ENCODE data around the gene CAPS2.
"Not testable (repeated sequence)": the region's sequence is repeated elsewhere in the genome, so short reads cannot be mapped to it uniquely, and the experiment has no call there.

CAPS2 gene

DNA sequence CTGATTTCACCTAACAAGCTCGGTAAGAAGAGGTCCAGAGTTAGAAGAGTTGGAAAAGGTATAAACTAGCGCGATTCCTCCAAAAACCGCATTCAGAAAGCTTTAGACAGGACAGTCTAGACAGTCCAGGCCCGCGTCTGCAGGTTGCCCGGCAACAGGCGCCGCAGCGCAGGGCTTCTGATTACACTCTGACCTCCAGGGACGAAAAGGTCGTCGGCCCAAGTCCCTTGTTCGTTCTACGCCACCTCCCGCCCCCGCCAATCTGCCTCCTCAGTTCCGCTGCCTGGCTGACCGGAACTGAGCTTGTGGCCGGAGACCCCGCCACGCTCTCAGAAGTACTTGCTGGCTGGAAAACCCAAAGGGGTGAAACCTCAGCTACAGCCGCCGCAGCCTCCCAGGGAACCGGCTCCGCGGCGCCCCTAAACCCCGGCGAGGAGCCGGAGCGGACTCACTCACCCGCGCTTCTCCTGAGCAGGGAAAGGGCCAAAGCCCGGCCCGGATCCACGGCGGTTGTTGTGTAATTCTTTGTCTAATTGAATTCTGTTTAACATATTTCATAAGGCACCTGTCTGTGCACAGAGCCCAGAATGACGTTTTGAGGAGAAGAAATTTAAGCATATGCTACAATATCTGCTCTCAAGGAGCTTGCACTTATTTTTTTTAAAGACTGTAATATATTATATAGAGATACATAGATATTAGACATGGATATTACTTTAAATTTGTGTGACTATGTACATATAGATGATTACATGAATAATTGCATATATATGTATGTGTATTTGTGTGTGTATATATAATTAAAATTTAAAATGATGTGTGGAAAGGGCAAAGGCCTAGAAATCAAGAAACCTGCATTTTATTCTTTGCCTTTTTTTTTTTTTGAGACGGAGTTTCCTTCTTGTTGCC, at the start of gene CAPS2:
Gene CAPS2, minus strand, starts transcription at position 407 of the 909 bp plus-strand sequence. CDS start 3,826 bp downstream, outside the sequence.
- DNase-seq, result peak; percentile 44

DNA sequence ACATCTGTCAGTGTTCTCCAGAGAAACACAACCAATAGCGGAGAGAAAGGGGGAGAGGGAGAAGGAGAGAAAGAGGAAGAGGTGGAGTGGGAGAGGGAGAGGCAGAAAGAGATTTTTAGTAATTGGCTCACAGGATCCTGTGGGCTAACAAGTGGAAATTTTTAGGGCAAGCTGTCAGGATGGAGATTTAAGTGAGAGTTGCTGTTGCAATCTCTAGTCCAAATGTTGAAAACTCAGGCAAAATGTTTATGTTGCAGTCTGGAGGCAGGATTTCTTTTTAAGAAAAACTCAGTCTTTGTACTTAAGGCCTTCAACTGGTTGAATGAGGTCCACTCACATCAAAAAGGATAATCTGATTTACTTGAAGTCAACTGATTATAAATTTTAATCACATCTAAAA, 48.2 kb upstream of the CAPS2 start:
- no peak for DNase-seq

DNA sequence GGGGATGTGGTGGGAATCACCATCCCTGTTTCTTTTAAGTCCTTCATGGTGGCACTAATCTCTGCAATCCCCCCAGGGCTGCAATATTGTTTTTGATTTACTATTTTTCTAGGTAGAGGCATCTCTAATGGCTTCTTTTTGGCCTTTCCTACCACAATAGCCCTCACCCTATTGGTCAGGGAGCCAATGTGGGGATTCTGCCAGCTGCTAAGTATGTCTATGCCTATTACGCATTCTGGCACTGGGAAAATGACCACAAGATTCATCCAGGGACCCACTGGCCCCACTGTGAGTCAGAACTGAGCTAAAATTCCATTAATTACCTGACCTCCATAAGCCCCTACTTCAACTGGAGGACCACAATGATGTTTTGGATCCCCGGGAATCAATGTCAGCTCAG, 44.8 kb upstream of the CAPS2 start:
- DNase-seq, result no peak

DNA sequence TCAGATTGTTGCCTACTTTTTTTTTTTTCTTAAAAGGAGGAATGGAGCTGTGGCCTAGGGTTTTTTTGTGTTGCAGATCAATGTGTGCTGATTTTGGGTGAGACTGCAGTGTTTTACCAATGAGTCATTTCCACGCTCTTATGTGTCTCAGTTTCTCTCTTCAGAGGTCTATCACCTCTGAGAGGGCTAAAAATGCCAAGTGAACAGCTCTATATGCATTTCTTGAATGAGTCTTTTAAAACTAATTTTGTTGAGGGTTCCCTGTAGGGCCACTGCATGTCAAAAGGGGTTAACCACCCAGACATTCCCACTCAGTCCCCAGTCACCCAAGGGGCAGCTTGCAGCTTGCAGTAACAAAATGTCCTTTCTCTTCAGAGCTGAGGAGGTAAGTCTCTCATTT, 36.5 kb upstream of the CAPS2 start:
- DNase-seq, result no peak

DNA sequence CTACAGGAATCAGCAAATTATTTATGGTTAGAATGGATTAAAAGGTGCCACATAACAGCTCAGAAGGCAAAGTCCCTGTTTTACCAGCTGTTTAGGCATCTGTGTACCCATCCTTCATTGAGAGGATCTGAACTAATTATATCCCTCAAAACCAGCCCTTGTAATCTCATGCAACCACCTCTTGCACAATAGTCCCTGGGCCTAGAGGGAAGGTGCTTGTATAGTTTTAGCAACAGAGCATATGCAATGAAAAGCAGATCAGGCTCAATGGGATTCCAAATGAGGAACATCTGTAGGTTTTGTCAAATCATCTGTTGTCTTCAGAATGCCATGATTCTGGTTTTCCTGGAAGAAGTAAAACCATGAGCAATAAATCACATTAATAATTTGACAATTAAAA, 34.8 kb upstream of the CAPS2 start:
- DNase-seq, result no peak

DNA sequence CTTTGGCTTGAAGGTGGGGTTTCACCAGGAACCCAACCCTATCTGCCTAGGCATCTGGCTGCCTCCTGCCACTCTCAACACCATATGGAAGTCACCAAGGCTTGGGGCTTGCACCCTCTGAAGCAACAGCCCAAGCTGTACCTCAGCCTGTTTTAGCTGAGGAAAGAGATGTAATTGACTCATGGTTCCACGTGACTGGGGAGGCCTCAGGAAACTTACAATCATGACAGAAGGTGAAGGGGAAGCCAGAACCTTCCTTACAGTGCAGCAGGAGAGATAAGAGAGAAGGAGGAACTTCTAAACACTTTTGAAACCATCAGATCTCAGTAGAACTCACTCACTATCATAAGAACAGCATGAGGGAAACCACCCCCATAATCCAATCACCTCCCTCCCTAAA, 31.3 kb upstream of the CAPS2 start:
- DNase-seq, result no peak

DNA sequence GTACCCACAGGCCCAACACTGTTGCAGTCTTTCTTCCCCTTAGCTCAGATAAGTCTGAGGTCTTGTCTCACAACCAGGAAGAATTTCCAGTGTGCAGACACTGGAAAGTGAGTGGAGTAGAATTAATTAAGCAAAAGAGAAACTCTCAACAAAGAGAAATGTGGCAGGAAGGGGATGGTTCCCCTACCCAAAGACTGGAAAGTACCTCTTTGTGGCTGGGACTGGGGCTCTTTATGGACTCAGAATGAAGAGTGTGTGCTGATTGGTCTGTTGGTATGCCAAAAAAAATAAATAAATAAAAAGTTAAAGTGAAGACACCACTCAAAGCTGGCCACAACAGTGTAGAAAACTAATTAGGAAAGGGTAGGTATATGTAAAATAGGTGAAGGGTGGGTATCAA, 30.8 kb upstream of the CAPS2 start:
- no peak for DNase-seq

DNA sequence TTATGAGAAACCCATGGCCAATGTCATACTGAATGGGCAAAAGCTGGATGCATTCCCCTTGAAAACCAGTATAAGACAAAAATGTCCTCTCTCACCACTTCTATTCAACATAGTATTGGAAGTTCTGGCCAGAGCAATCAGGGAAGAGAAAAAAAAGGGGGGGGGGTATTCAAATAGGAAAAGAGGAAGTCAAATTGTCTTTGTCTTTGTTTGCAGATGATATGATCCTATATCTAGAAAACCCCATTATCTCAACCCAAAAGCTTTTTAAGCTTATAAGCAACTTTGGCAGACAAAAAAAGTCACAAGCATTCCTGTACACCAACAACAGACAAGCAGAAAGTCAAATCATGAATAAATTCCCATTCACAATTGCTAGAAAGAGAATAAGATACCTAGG, 23.9 kb upstream of the CAPS2 start:
- DNase-seq, result no peak

DNA sequence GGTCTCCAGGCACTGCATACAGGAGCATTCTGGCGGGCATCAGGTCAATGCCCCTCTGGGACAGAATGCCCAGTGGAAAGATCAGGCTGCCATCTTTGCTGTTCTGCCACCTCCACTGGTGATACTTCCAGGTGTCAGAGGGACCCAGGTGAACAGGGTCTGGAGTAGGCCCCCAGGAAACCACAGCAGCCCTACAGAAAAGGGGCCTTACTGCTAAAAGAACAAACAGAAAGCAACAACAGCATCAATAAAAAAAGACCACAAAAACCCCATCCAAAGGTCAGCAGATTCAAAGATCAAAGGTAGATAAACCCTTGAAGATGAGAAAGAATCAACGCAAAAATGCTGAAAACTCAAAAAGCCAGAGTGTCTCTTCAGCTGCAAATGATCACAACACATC, 20.3 kb upstream of the CAPS2 start:
- DNase-seq, result no peak

DNA sequence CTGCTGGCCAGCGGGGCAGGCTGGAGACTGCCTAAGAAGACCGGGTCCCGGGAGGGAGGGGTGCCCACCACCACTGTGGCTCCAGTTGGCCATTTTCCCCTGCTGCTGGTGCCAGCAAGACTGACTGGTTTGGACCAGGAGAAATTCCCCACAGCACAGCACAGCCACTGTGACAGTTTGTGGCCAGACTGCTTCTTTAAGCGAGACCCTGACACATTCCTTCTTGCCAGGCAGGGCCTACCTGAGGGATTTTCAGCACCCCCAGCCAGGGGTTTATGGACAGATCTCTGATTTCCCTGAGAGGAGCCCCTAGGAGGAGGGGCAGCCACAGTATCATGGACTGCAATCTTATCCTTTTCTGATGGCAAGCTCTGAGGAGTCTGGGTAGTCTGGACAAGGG, 19.8 kb upstream of the CAPS2 start:
- no peak for DNase-seq

DNA sequence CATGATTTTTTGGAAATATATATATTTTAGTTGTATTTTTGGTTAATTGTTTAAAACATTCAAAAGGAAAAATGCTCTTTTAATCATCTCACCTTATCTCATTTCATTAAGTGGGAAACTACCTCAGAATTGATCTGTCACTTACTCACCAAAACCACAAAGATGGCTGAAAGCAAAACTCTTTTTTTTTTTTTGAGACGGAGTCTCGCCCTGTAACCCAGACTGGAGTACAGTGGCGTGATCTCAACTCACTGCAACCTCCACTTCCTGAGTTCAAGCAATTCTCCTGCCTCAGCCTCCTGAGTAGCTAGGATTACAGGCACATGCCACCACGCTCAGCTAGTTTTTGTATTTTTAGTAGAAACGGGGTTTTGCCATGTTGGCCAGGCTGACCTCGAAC, 16.1 kb upstream of the CAPS2 start:
- not testable (repeated sequence) for DNase-seq

DNA sequence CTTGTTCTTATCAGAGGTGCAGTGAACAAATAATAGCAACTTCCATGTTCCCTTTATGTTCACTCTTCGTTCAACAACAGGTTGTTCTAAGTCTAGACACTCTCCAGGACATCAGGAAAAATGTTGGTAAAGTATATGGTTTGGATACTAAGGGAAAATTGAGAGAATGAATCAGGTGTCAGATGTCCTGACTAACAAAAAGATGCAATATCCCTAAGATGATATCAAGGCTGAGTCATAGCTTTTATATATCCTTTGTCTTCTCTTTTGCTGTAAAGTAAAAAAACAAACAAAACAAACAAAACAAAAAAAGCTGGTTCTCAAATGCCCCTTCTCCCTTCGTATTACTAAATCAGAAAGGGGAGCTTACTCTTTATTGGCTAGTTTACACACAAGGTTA, 15.4 kb upstream of the CAPS2 start:
- DNase-seq, result no peak

DNA sequence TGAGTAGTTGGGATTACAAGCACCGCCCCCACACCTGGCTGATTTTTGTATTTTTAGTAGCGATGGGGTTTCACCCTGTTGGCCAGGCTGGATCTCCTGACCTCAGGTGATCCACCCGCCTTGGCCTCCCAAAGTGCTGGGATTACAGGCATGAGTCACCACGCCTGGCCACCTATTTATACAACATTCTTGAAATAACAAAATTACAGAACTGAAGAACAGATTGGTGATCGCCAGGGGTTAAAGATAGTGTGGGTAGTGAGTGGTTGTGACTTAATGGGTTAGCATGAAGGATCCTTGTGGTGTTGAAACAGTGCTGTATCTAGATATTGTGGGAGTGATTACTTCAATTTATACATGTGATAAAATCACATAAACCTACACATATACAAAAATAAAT, 11.7 kb upstream of the CAPS2 start:
- DNase-seq, result no peak

DNA sequence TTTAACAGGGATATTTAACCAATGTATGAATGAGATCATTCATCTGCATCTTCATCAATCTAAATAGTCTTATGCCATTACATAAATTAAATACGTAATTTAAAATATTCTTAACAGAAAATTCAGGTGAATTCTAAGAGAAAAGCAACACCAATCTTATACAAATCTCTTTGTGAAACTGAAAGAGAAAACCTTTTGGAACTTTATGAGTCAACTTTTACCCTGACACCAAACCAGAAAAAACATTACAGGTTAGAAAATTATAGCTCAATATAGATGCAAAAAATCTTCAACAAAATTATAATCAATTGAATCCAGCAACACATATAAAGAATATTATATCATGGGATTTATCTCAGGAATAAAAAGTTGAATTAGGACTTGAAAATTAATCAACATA, 7.8 kb upstream of the CAPS2 start:
- no peak for DNase-seq

DNA sequence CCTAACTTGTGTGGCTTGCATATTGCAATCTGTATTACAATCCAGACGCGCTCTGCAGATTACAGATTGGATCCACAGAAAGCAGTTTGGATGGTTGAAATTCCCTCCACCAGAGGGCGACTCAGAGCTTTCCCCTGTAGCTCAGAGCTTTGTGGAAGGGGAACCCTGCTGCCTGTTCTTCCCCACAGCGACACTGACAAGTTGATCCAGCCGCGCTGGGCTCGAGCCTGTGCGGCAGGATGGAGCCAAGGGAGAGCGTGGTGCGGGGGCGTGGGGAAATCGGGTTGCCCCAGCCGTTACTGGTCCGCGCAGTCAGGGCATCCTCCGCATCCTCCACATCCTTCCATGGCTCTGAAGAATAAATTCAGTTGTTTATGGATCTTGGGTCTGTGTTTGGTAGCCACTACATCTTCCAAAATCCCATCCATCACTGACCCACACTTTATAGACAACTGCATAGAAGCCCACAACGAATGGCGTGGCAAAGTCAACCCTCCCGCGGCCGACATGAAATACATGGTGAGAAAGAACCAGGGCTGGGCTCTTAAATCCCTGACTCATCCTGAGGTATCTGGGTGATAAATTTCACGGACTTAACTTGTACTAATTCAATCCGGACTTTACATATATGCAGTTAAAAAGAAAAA, 4.4 kb upstream of the CAPS2 start, which contains the start of gene GLIPR1L1:
Gene GLIPR1L1, plus strand, starts transcription at position 287 of the 647 bp plus-strand sequence. Its CDS starts 59 bp downstream, at position 346.
- no peak for DNase-seq

DNA sequence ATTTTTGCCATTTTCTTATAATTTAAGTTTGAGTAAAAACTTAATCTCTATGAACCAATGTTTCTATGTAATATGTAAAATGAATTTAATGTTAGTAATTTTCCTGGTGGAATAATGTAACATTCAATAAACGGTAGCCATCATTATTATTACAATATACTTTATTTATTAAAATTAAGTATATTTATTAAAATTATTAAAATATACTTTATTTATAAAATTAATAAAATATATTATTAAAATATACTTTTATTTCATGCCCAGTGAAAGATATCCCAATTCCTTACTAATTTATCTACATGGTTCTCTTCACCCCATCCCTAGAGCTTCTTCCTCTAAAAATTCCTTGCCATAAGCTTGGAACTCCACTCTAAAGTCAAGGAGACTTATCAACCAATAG, 2.5 kb downstream of the CAPS2 start:
- DNase-seq, result no peak

DNA sequence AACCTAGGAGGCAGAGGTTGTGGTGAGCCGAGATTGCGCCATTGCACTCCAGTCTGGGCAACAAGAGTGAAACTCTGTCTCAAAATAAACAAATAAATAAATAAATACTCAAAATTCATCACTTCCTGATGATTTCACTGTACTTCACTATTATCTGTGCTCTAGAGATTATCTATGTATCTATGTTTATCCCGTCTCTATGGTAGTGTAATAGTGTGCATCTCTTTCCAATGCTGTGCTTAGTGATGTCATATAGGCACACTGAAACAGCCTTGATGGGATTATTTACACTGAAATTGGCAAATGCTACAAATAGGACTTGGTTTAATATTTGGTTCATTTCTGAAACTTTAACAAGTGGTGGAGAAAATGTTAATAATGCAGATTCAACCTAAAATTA, 6.5 kb downstream of the CAPS2 start:
- no peak for DNase-seq

DNA sequence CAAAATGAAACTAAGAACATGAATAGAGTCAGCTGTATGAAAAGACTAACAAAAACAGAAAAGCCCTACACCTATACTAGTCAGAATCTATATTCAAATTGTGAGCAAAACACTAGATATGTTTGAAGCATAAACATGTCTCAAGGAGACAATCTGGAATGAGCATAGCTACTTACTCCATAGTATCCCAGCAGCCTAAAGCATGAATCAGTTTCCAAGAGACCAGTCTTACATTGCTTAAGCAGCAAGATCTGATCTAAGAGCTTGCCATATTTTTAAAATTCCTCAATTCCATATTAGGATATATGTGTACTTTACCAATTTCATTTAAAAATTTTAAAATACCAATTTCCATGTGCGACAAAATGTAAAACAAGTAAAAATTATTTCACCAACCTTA, 7.7 kb downstream of the CAPS2 start:
- no peak for DNase-seq

DNA sequence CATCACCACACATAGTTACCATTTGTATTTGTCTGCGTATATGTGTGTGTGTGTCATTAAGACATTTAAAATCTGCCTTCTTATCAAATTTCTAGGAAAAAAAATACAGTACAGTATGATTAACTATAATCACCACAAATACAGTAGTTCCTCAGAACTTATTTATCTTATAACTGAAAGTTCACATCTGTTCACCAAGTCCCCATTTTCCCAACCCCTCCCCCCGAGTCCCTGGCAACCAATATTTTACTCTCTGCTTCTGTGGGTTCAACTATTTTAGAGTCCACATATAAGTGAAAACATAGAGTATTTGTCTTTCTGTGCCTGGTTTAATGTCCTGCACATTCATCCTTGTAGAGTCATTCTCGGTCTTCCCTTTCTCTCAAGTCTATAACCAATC, 12.3 kb downstream of the CAPS2 start:
- DNase-seq, result no peak

DNA sequence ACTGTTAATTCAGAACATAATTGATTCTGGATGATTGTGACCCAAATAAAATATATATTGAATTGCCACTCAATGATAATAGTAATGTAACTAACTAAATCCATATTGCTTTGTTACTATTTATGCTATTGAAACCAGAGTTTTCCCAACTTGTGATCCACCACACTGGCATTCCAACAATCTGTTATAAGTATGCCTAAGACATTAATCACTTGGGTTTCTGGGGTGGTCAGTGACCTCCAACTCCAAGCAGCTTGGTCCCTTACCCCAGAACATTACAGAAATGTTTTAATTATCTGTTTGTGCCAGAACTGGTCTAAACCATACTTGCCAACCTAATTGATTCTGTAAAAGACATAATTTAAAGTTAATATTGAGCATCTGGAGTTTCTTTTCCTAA, 14.6 kb downstream of the CAPS2 start:
- DNase-seq, result no peak

DNA sequence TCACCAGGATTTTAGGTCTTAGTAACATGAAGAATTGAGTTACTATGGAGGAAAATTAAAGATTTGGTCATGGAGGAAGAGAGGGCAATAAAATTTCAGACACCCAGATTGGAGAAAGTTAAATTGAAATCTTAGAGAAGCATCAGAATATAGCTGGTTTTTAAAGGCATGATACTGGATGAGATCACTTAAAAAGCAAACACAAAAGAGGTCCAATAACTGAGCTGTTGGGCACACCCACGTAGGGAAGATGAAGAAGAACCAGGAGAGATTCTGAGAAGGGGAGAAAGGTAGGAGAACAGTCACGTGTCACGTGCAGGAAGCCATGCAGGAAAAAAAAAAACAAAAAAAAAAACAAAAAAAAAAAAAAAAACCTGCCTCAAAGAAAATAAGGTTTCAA, 18.8 kb downstream of the CAPS2 start:
- DNase-seq, result no peak

DNA sequence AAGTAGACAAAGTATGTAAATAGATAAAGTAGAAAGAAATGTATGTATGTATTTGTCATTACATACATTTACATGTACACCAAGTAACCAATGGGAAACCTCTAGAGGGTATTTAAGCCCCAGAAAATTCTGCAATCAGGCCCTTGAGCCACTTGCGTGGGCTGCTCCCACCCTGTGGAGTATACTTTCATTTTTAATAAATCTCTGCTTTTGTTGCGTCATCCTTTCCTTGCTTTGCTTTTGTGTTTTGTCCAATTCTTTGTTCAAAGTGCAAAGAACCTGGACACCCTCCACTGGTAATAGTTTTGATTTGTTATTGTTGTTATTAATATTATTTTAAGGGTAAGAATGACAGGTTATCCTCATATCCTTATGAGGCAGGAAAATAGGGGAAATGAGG, 21.8 kb downstream of the CAPS2 start:
- DNase-seq, result no peak

DNA sequence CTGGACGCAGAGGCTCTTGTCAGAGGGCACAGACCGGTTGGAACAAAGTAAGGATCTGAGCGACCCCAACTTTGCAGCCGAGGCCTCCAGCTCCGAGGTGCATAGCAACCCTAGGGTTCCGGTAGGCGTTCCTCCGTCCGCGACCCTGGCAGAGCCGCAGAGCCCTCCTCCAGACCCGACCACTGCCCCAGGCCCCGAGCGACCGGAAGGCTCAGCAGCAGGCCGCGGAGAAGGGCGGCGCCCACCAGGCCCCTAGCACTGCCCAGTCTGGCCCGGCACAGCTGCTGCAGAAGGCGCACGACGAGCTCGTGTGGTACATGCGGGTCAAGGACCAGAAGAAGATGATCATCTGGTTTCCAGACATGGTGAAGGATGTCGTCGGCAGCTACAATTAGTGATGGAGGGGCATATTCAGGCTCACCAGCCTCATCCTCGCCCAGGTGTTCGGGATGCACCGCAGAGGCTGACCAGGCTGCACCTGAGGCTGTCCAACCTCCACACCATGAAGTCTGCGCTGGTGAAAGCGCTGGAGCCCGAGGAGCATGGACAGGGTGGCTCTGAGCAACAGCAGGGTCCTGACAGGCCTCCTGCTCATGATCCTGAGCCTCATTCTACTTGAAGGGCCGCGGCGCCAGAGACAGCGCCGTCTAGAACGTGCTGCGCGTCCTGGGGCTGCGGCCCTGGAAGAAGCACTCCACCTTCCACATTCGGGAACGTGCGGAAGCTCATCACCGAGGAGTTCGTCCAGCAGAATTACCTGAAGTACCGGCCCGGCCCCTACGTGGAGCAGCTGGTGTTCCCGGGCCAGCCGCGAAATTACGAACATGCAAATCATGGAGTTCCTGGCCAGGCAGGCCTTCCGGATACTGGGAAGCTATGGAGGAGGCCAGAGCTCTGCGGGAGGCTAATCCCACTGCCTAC, 24.5 kb downstream of the CAPS2 start:
- no peak for DNase-seq
